Gastroesophageal sphincter (tissue), 4 donors: Measurements from ENCODE around the gene NLGN1. TPM values are rescaled to one million over a fixed set of nuclear protein-coding genes. Genes with fewer than 3 reads are reported as not detected.

Experiments used
- ATAC-seq: fragments of 150-250 bp; one replicate; pipeline ENCODE4 v1.9.1; 2016; ENCODE audit warnings: mild to moderate bottlenecking, moderate library complexity
- H3K27ac ChIP-seq, 4 donors: fragments of 200-600 bp; sonication (generic) in 3 of 4; 1 replicate in 3 of 4; 2 replicates in 1 of 4; pipeline ENCODE4 v1.5.1; 2016 to 2019
- H3K27me3 ChIP-seq: fragments of 200-600 bp; sonication (generic); one replicate; pipeline ENCODE4 v1.5.1; 2019
- H3K36me3 ChIP-seq, 2 donors: fragments of 200-600 bp; sonication (generic); one replicate each; pipeline ENCODE4 v1.5.1; 2019; ENCODE audit warnings: control low read depth in 1 of 2
- H3K4me1 ChIP-seq, 3 donors: fragments of 200-600 bp; sonication (generic); 1 replicate in 2 of 3; 2 replicates in 1 of 3; pipeline ENCODE4 v1.5.1; 2016 to 2019; ENCODE audit warnings: control low read depth in 2 of 3
- H3K4me3 ChIP-seq, 2 donors: fragments of 200-600 bp; sonication (generic); one replicate each; pipeline ENCODE4 v1.5.1; 2019; ENCODE audit warnings: mild to moderate bottlenecking in 1 of 2, moderate library complexity in 1 of 2
- H3K9me3 ChIP-seq, 3 donors: fragments of 200-600 bp; sonication (generic); one replicate each; pipeline ENCODE4 v1.5.1; 2017 to 2019; ENCODE audit warnings: control low read depth in 2 of 3
- CTCF ChIP-seq, 4 experiments: fragments of 200-600 bp in 2 of 4; fragments of 450-650 bp in 2 of 4; sonication (generic) in 1 of 4; IDR thresholded peaks; one replicate each; pipeline ENCODE4 v1.5.1; 2017 to 2019; ENCODE audit warnings: antibody characterized with exemption in 4 of 4, mild to moderate bottlenecking in 2 of 4, moderate library complexity in 2 of 4
- EP300 ChIP-seq: sonication (generic); formaldehyde crosslinking; IDR thresholded peaks from one replicate; pipeline ENCODE4 v1.6.1; 2017; ENCODE audit warnings: antibody characterized with exemption, mild to moderate bottlenecking
- POLR2A ChIP-seq, 2 donors: fragments of 450-650 bp; IDR thresholded peaks; one replicate each; pipeline ENCODE4 v1.6.1; 2017; ENCODE audit warnings: antibody characterized with exemption in 2 of 2, mild to moderate bottlenecking in 2 of 2, moderate library complexity in 1 of 2
- POLR2AphosphoS5 ChIP-seq: sonication (generic); formaldehyde crosslinking; IDR thresholded peaks from one replicate; pipeline ENCODE4 v1.6.1; 2017; ENCODE audit warnings: antibody characterized with exemption
- WGBS, 2 donors: methylation state at CpG; one replicate each; pipeline ENCODE4 v1.1.5; 2018; ENCODE audit warnings: low coverage in 1 of 2; 5-methylcytosine and 5-hydroxymethylcytosine counted together
- total RNA-seq, 4 donors: library from RNA; depleted of rRNA; stranded (reverse); fragments of >200 nt; gene quantifications; one replicate each; pipeline ENCODE4 v1.1.0, GENCODE V29; 2016

NLGN1 gene
- total RNA-seq, 4 donors from 2014 or later, result 13.4 to 26.4 (median 24.0) TPM

- Histone ChIP-seq H3K4me1 (no peaks in the 10 kb centered on the region), H3K27ac (no peak overlapping the region), H3K27me3 (no peaks in the 10 kb centered on the region), H3K9me3 (no peaks in the 10 kb centered on the region), H3K36me3 (no peaks in the 10 kb centered on the region), H3K4me3 (no peak overlapping the region)
- no peak for ATAC-seq
- 75 to 90% methylated on average over 2 of the region's 2 CpGs for WGBS, 2 donors
- TF ChIP-seq POLR2A (IDR thresholded peaks at IDR 0.05) (no peak), POLR2AphosphoS5 (no peak), EP300 (no peak), CTCF (IDR thresholded peaks at IDR 0.05) (no peak)
Observed at GRCh38 chr3:174100744-174101143, 703.2 kb downstream of the NLGN1 start.

DNA sequence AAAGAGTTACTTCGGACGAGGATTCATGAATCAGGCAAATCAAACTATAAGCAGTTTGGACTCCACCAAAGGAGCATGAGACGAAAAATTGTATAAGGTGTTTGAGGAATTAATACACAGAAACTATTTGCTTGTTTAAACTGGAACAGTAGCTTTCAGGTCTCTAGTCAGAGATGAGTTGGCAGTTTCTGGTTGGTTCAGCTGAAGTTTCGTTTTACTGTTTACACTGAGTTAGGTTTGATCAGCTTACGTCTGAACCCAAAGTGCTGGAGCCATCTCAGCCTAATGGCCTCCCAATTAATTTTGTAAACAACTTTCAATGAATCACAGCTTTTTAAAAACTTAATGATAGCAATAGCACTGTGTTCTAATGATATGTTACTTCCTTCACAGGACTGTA, 703.7 kb downstream of the NLGN1 start:
- H3K27me3 ChIP-seq, result no peaks in the 10 kb centered on the region
- no peaks in the 10 kb centered on the region for H3K36me3 ChIP-seq
- no peaks in the 10 kb centered on the region for H3K9me3 ChIP-seq
- 74 to 85% methylated on average over 5 of the region's 5 CpGs for WGBS, 2 donors
- no peak overlapping the region for H3K27ac ChIP-seq
- no peaks in the 10 kb centered on the region for H3K4me1 ChIP-seq
- H3K4me3 ChIP-seq, result no peak overlapping the region
- no peak for ATAC-seq
- TF ChIP-seq POLR2AphosphoS5 (no peak), POLR2A (IDR thresholded peaks at IDR 0.05) (no peak), CTCF (IDR thresholded peaks at IDR 0.05) (no peak), EP300 (no peak)

- Histone ChIP-seq H3K27ac (no peak overlapping the region), H3K9me3 (no peaks in the 10 kb centered on the region), H3K36me3 (no peaks in the 10 kb centered on the region), H3K27me3 (no peaks in the 10 kb centered on the region), H3K4me1 (no peaks in the 10 kb centered on the region), H3K4me3 (no peak overlapping the region)
- WGBS, 2 donors, result 86 to 89% methylated on average over 6 to 7 of the region's 7 CpGs
- no peak for TF ChIP-seq EP300
- no peak for TF ChIP-seq POLR2AphosphoS5
- ATAC-seq, result no peak
Observed at GRCh38 chr3:174102274-174102673, 704.7 kb downstream of the NLGN1 start.

DNA sequence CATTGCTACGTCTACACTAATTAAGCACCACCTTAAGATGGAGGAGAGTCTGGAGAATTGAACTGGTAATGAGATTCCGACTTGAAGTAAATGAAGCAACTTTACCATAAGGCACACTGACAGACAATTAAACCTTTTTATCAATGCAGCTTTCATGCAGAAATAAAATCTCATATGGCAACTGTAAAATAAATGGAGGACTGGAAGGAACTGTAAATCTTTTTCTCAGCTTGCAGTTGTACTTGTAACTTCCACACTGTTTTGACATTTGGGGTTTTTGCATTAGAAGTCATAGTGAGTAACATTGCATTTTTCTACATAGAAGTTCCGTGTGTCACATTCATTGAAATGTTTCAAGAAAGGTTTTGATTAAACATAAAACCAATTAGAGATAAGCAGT, 705.3 kb downstream of the NLGN1 start:
- Histone ChIP-seq H3K36me3 (no peaks in the 10 kb centered on the region), H3K27ac (no peak overlapping the region), H3K27me3 (no peaks in the 10 kb centered on the region), H3K4me1 (no peaks in the 10 kb centered on the region), H3K4me3 (no peak overlapping the region), H3K9me3 (no peaks in the 10 kb centered on the region)
- TF ChIP-seq CTCF (IDR thresholded peaks at IDR 0.05) (no peak), POLR2AphosphoS5 (no peak), POLR2A (IDR thresholded peaks at IDR 0.05) (no peak), EP300 (no peak)
- WGBS, 2 donors, result 88 to 100% methylated on average over 3 of the region's 3 CpGs
- no peak for ATAC-seq

GRCh38 chr3:174110761-174111160, 713.2 kb downstream of the NLGN1 start:
- no peaks in the 10 kb centered on the region for H3K4me1 ChIP-seq
- H3K27me3 ChIP-seq, result no peaks in the 10 kb centered on the region
- H3K4me3 ChIP-seq, result no peak overlapping the region
- H3K36me3 ChIP-seq, result no peaks in the 10 kb centered on the region
- no peak for ATAC-seq
- WGBS, 2 donors, result 74 to 79% methylated on average over 3 of the region's 3 CpGs
- TF ChIP-seq POLR2A (IDR thresholded peaks at IDR 0.05) (no peak), EP300 (no peak), CTCF (IDR thresholded peaks at IDR 0.05) (no peak), POLR2AphosphoS5 (no peak)
- no peak overlapping the region for H3K27ac ChIP-seq
- H3K9me3 ChIP-seq, result no peaks in the 10 kb centered on the region
